Activated CD8-positive, alpha-beta memory T cell treated with anti-CD3 and anti-CD28 coated beads for 36 hours (primary cell): ENCODE measurements around the gene RAB22A. TPM values are rescaled to one million over a fixed set of nuclear protein-coding genes. Genes with fewer than 3 reads are reported as not detected.
"Not testable (repeated sequence)": the region's sequence is repeated elsewhere in the genome, so short reads cannot be mapped to it uniquely, and the experiment has no call there.

Experiments used
- CTCF ChIA-PET: fragments of 350-600 bp; sonication (Branson Sonifier 250); formaldehyde crosslinking; loops from one replicate; lab custom pipeline; 2021; ENCODE audit warnings: antibody characterized with exemption; lab: Charles Lee
- POLR2A ChIA-PET: fragments of 350-600 bp; sonication (Branson Sonifier 250); formaldehyde crosslinking; loops from one replicate; lab custom pipeline; 2021; ENCODE audit warnings: antibody characterized with exemption; lab: Charles Lee
- total RNA-seq, 2 experiments: library from RNA; stranded (reverse); gene quantifications; one replicate each; pipeline ENCODE4 v1.2.3, GENCODE V29; 2021

Gene RAB22A
- total RNA-seq, 2 experiments from 2014 or later, result 13.9 to 15.0 TPM

- CTCF ChIA-PET, result interaction anchor here (0.8 kb wide), 1 partner anchor 9 kb away, joined by 3 read pairs; the partner anchor contains the start of gene VAPB
- POLR2A ChIA-PET, result no interaction called here
These were observed 87.9 kb downstream of the RAB22A start for GRCh38 chr20:58397429-58397828.

GRCh38 chr20:58398254-58398653, 88.7 kb downstream of the RAB22A start:
- ChIA-PET POLR2A (interaction anchor here (1.0 kb wide), 1 partner anchor 10 kb away, joined by 4 read pairs; no protein-coding TSS in a partner anchor), CTCF (no interaction called here)

GRCh38 chr20:58399926-58400325, 90.4 kb downstream of the RAB22A start:
- ChIA-PET POLR2A (no interaction called here), CTCF (no interaction called here)

GRCh38 chr20:58401162-58401561, 91.6 kb downstream of the RAB22A start:
- POLR2A ChIA-PET, result no interaction called here
- CTCF ChIA-PET, result no interaction called here

GRCh38 chr20:58402305-58402704, 92.8 kb downstream of the RAB22A start:
- ChIA-PET POLR2A (no interaction called here), CTCF (no interaction called here)

GRCh38 chr20:58402827-58403226, 93.3 kb downstream of the RAB22A start:
- CTCF ChIA-PET, result no interaction called here
- POLR2A ChIA-PET, result no interaction called here

- ChIA-PET CTCF (no interaction called here), POLR2A (no interaction called here)
These were observed 93.8 kb downstream of the RAB22A start for GRCh38 chr20:58403272-58403671.

- POLR2A ChIA-PET, result interaction anchor here (0.6 kb wide), 1 partner anchor 16 kb away, joined by 3 read pairs; the partner anchor contains the start of gene VAPB
- CTCF ChIA-PET, result interaction anchor here (1.1 kb wide), 1 partner anchor 11 kb away, joined by 3 read pairs; no protein-coding TSS in a partner anchor
These were observed 96.2 kb downstream of the RAB22A start for GRCh38 chr20:58405504-58406291.

- CTCF ChIA-PET, result interaction anchor here (1.3 kb wide), 1 partner anchor 169 kb away, joined by 3 read pairs; no protein-coding TSS in a partner anchor
- POLR2A ChIA-PET, result interaction anchor here (0.6 kb wide), 1 partner anchor 17 kb away, joined by 3 read pairs; the partner anchor contains the start of gene VAPB
These were observed 97.0 kb downstream of the RAB22A start for GRCh38 chr20:58406422-58407001.

GRCh38 chr20:58407201-58407873, 97.8 kb downstream of the RAB22A start:
- ChIA-PET POLR2A (no interaction called here), CTCF (interaction anchor here (1.3 kb wide), 1 partner anchor 170 kb away, joined by 3 read pairs; no protein-coding TSS in a partner anchor)

GRCh38 chr20:58407966-58408557, 98.5 kb downstream of the RAB22A start:
- POLR2A ChIA-PET, result no interaction called here
- CTCF ChIA-PET, result interaction anchor here (1.3 kb wide), 1 partner anchor 171 kb away, joined by 3 read pairs; no protein-coding TSS in a partner anchor

GRCh38 chr20:58408603-58409246, 99.2 kb downstream of the RAB22A start:
- ChIA-PET CTCF (no interaction called here), POLR2A (no interaction called here)

- CTCF ChIA-PET, POLR2A ChIA-PET: not testable (repeated sequence)
These were observed 104.7 kb downstream of the RAB22A start for GRCh38 chr20:58414216-58414615.

GRCh38 chr20:58414786-58415185, 105.3 kb downstream of the RAB22A start:
- CTCF ChIA-PET, POLR2A ChIA-PET: not testable (repeated sequence)

- CTCF ChIA-PET, result interaction anchor here (1.2 kb wide), 1 partner anchor 11 kb away, joined by 3 read pairs; no protein-coding TSS in a partner anchor
- POLR2A ChIA-PET, result no interaction called here
These were observed 106.5 kb downstream of the RAB22A start for GRCh38 chr20:58416057-58416456.

GRCh38 chr20:58416835-58417234, 107.3 kb downstream of the RAB22A start:
- ChIA-PET CTCF (interaction anchor here (1.2 kb wide), 1 partner anchor 12 kb away, joined by 3 read pairs; no protein-coding TSS in a partner anchor), POLR2A (interaction anchor here (0.5 to 0.6 kb wide), 2 partner anchors 28 to 125 kb away, joined by 3 to 5 read pairs; partner anchors contain the start of gene VAPB)
